Peyer's patch (tissue), 4 donors: ENCODE data around the gene SYT7. TPM values are rescaled to one million over a fixed set of nuclear protein-coding genes. Genes with fewer than 3 reads are reported as not detected.
A peak's percentile ranks its signal among the peaks of the same experiment; 100 is the strongest.

Experiments used
- DNase-seq, 3 donors: peaks; one replicate each; pipeline ENCODE4 v3.0.0-alpha.2; 2017 to 2019
- H3K27ac ChIP-seq, 4 donors: fragments of 200-600 bp; sonication (generic); one replicate each; pipeline ENCODE4 v1.5.1; 2016 to 2019
- H3K27me3 ChIP-seq, 2 donors: fragments of 200-600 bp; sonication (generic); one replicate each; pipeline ENCODE4 v1.5.1; 2019
- H3K36me3 ChIP-seq, 3 donors: fragments of 200-600 bp; sonication (generic); one replicate each; pipeline ENCODE4 v1.5.1; 2016 to 2019
- H3K4me1 ChIP-seq, 4 donors: fragments of 200-600 bp; sonication (generic); one replicate each; pipeline ENCODE4 v1.5.1; 2016 to 2019
- H3K4me3 ChIP-seq, 4 donors: fragments of 200-600 bp; sonication (generic); 1 replicate in 3 of 4; 2 replicates in 1 of 4; pipeline ENCODE4 v1.5.1; 2016 to 2019; ENCODE audit warnings: mild to moderate bottlenecking in 1 of 4
- H3K9me3 ChIP-seq, 4 donors: fragments of 200-600 bp; sonication (generic); one replicate each; pipeline ENCODE4 v1.5.1; 2016 to 2019; ENCODE audit warnings: mild to moderate bottlenecking in 1 of 4
- POLR2A ChIP-seq, 2 donors: fragments of 450-650 bp; IDR thresholded peaks; one replicate each; pipeline ENCODE4 v1.5.1; 2017; ENCODE audit warnings: antibody characterized with exemption in 2 of 2, mild to moderate bottlenecking in 2 of 2, moderate library complexity in 2 of 2
- total RNA-seq, 4 donors: library from RNA; depleted of rRNA; stranded (reverse); fragments of >200 nt; gene quantifications; one replicate each; pipeline ENCODE4 v1.1.0, GENCODE V29; 2016
- TF ChIP-seq, protein P1 (sequence below), 6 experiments: fragments of 450-650 bp in 4 of 6; fragments of 200-600 bp in 2 of 6; sonication (generic) in 1 of 6; IDR thresholded peaks; one replicate each; pipeline ENCODE4 v1.5.1; 2017 to 2019; ENCODE audit warnings: antibody characterized with exemption in 6 of 6, mild to moderate bottlenecking in 3 of 6, moderate library complexity in 1 of 6

Gene SYT7
- total RNA-seq, 4 donors from 2014 or later = 5.8 to 18.2 (median 12.2) TPM

DNA sequence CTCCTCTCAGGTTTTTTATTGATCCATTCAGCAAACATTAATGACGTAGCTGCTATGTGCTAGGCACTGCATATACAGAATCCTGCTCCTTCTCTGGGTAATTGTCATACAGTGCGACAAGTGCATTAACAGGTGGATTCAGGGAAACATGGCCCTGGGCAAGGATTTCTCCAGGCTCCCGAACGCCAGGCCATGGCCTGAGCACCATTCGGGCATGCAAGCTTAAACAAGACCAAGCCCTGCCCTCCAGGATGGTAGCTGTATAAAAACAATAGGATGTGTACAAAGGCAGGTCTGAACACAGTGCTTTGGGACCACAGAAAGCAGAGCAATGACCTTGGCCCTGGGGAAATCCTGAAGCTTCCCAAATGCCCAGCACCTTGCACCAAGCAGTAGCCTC, 9.1 kb upstream of the SYT7 start:
- Histone ChIP-seq H3K27me3 (no peaks in the 10 kb centered on the region), H3K4me3 (no peak overlapping the region), H3K9me3 (no peaks in the 10 kb centered on the region), H3K4me1 (peaks cover 0 to 20% (median 2%) of the 10 kb centered on the region in 4 donors), H3K36me3 (no peaks in the 10 kb centered on the region), H3K27ac (no peak overlapping the region)
- TF ChIP-seq POLR2A (IDR thresholded peaks at IDR 0.05) = no peak
- TF ChIP-seq, protein P1, sequence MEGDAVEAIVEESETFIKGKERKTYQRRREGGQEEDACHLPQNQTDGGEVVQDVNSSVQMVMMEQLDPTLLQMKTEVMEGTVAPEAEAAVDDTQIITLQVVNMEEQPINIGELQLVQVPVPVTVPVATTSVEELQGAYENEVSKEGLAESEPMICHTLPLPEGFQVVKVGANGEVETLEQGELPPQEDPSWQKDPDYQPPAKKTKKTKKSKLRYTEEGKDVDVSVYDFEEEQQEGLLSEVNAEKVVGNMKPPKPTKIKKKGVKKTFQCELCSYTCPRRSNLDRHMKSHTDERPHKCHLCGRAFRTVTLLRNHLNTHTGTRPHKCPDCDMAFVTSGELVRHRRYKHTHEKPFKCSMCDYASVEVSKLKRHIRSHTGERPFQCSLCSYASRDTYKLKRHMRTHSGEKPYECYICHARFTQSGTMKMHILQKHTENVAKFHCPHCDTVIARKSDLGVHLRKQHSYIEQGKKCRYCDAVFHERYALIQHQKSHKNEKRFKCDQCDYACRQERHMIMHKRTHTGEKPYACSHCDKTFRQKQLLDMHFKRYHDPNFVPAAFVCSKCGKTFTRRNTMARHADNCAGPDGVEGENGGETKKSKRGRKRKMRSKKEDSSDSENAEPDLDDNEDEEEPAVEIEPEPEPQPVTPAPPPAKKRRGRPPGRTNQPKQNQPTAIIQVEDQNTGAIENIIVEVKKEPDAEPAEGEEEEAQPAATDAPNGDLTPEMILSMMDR (IDR thresholded peaks at IDR 0.05) = no peak
- DNase-seq = no peak

DNA sequence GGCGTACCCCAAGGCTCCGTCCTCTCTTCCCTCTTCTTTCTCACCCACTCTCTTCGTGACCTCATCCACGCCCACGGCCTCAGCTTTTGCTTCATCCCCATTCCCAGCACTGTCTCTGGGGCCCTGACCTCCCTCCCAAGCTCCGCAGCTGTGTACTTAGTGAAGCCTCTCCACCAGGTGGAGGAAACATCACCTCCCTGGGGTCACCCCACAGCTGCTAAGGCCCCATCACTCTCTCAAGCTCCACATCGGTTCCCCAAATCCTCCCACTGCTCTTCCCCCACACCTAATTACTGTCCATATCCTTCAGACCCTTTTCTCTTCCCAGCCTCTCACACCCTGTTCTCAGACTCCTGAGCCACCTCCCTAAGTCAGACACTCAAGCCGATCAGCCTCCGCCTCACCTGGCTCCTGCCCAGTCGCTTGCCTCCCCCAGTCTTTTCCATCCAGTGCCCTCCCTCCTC, 7.9 kb upstream of the SYT7 start:
- DNase-seq = no peak
- H3K36me3 ChIP-seq = no peaks in the 10 kb centered on the region
- no peaks in the 10 kb centered on the region for H3K9me3 ChIP-seq
- peak overlapping the region in 3 of 4 donors; percentile 36 to 56 (median 37) for H3K4me3 ChIP-seq
- no peaks in the 10 kb centered on the region for H3K27me3 ChIP-seq
- TF ChIP-seq, protein P1 (IDR thresholded peaks at IDR 0.05) = no peak
- TF ChIP-seq POLR2A (IDR thresholded peaks at IDR 0.05) = no peak
- H3K4me1 ChIP-seq = peaks cover 0 to 20% (median 2%) of the 10 kb centered on the region in 4 donors
- H3K27ac ChIP-seq = peak overlapping the region in 2 of 4 donors; percentile 36 to 48

DNA sequence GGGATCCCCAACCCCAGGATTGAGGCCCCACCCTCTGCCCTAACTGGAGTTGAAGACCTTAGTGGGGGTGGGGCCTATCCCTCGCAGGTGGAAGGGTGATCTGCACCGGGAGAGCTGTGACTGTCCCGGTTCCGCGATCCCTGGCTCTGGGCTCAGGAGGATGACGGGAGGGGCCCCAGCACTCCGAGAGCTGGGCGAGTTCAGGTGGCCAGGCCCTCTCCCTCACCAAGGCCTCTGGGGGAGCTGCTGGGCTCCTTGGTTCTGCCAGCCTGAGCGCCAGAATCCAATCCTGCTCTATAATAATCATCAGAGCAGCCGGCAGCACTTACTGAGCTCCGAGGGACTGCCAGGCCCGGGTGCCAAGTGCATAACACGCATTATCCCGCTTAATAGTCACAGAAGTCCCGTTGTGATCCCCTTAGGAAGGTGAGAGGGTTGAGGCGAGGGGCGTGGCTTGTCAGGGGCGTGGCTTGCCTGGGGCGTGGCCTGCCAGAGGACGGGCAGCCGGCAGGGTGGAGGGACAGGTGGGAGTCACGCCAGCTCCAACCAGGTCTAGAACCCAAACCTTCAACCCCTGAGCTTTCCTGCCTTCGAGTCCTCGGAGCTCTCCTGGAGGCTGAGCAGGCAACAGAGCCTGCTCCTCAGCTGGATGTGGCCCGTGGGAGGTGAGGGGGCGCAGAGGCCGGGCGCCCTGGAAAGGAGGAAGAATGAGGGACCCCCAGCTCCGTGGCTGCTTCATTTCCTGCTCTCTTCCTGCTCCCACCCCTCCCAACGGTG, 7.3 kb upstream of the SYT7 start:
- Histone ChIP-seq H3K9me3 (no peaks in the 10 kb centered on the region), H3K4me1 (peaks cover 0 to 20% (median 2%) of the 10 kb centered on the region in 4 donors), H3K27ac (peak overlapping the region in 3 of 4 donors; percentile 4 to 48 (median 36)), H3K36me3 (no peaks in the 10 kb centered on the region), H3K27me3 (no peaks in the 10 kb centered on the region), H3K4me3 (peak overlapping the region; percentile 24 to 56 (median 36))
- DNase-seq = peak; percentile 51 to 85 (median 80)
- TF ChIP-seq, protein P1 (IDR thresholded peaks at IDR 0.05) = peak in 4 of 6 experiments; percentile 7 to 22 (median 10)
- peak in 1 of 2 donors; percentile 21 for TF ChIP-seq POLR2A (IDR thresholded peaks at IDR 0.05)

DNA sequence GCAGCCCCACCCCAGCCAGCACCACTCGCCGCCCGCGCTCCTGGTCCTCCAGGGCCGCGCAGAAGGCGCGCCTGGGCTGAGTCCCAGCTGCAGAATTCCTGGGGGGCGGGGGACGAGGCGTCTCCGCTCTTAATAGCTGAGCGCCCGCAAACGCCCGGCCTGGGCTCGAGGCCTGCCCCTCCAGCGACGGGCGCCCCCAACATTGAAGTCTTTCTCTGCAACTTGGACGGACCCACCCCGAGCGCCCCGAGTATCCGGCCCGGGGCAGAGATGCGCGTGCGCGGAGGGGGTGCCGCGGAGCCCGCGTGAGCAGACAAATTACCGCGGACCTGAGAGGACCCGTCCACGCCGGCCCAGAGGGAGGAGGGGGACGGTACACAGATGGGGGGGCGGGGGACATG, 6.7 kb upstream of the SYT7 start:
- Histone ChIP-seq H3K9me3 (no peaks in the 10 kb centered on the region), H3K27ac (peak overlapping the region in 3 of 4 donors; percentile 4 to 48 (median 36)), H3K36me3 (no peaks in the 10 kb centered on the region), H3K4me3 (peak overlapping the region; percentile 24 to 56 (median 36)), H3K27me3 (no peaks in the 10 kb centered on the region), H3K4me1 (peaks cover 0 to 20% (median 2%) of the 10 kb centered on the region in 4 donors)
- TF ChIP-seq, protein P1 (IDR thresholded peaks at IDR 0.05) = no peak
- TF ChIP-seq POLR2A (IDR thresholded peaks at IDR 0.05) = no peak
- DNase-seq = peak in 2 of 3 donors; percentile 53 to 65

DNA sequence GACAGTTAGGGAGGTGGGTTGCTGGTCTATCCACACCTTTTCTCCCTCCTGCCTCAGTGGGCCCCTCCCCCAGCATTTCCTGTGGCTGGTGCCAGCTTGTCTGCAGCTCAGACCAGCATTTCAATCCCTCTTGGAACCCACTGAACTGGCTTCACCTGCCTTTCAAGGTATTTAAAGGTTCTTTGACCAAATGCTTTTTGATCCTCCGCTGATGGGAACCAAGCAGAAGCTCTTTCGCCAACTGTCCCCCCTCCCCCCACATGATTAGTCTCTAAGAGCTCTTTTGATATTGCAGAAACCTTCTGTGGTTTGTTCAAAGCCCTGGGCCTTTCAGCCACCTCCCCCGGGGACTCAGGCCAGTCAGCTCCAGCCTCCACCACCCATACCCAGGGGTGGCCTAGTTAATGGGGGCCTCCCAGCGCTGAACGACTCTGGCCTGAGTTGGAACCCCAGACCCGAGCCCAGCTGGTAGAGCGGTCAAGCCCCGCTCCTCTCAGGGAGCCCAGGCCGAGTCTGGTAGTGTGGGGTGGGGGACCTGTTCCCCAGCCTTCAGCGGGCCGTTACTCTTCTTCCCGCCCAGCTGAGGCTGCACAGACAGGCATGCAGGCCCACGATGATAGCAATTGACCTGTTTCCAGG, 6.0 kb upstream of the SYT7 start:
- Histone ChIP-seq H3K9me3 (no peaks in the 10 kb centered on the region), H3K36me3 (no peaks in the 10 kb centered on the region), H3K4me3 (peak overlapping the region in 2 of 4 donors; percentile 36 to 56), H3K27ac (no peak overlapping the region), H3K27me3 (no peaks in the 10 kb centered on the region), H3K4me1 (peaks cover 0 to 20% (median 2%) of the 10 kb centered on the region in 4 donors)
- no peak for DNase-seq
- TF ChIP-seq, protein P1 (IDR thresholded peaks at IDR 0.05) = no peak
- no peak for TF ChIP-seq POLR2A (IDR thresholded peaks at IDR 0.05)
